GM12875 (cell line): ENCODE measurements around the gene VAX1.
"Not testable (repeated sequence)": the region's sequence is repeated elsewhere in the genome, so short reads cannot be mapped to it uniquely, and the experiment has no call there.

ENCODE experiments used
- H3K4me3 ChIP-seq: one replicate; pipeline ENCODE4 v1.5.1; 2011; ENCODE audit warnings: low read depth, low read length, control low read depth
- CTCF ChIP-seq: IDR thresholded peaks from 2 replicates; pipeline ENCODE4 v1.5.1; 2011; ENCODE audit warnings: low read depth, mild to moderate bottlenecking, control low read depth, inconsistent platforms, low read length, moderate library complexity, borderline replicate concordance; ENCODE audit not compliant: insufficient read depth

VAX1 gene

GRCh38 chr10:117133273-117134055 is 4.6 kb downstream of the VAX1 start:
- no peak for TF ChIP-seq CTCF
- no peak overlapping the region for H3K4me3 ChIP-seq

- no peak overlapping the region for H3K4me3 ChIP-seq
- TF ChIP-seq CTCF = no peak
Observed at GRCh38 chr10:117132751-117133231, 5.3 kb downstream of the VAX1 start.

GRCh38 chr10:117131376-117132327 is 6.4 kb downstream of the VAX1 start:
- no peak for TF ChIP-seq CTCF
- H3K4me3 ChIP-seq = no peak overlapping the region

- TF ChIP-seq CTCF = no peak
- no peak overlapping the region for H3K4me3 ChIP-seq
Observed at GRCh38 chr10:117130862-117131375, 7.2 kb downstream of the VAX1 start.

- TF ChIP-seq CTCF = no peak
- H3K4me3 ChIP-seq = no peak overlapping the region
Observed at GRCh38 chr10:117130346-117130745, 7.7 kb downstream of the VAX1 start.

GRCh38 chr10:117126645-117127044 is 11.4 kb downstream of the VAX1 start:
- not testable (repeated sequence) for H3K4me3 ChIP-seq

GRCh38 chr10:117126034-117126433 is 12.0 kb downstream of the VAX1 start:
- no peak overlapping the region for H3K4me3 ChIP-seq
- TF ChIP-seq CTCF = no peak
